Neural progenitor cell (in vitro differentiated cells): ENCODE data around the gene HYDIN. TPM values are rescaled to one million over a fixed set of nuclear protein-coding genes. Genes with fewer than 3 reads are reported as not detected.

Experiments
- DNase-seq: peaks from one replicate; pipeline ENCODE4 v3.0.0-alpha.2; 2016; ENCODE audit warnings: low spot score
- H2AFZ ChIP-seq: fragments of 200-600 bp; sonication (generic); replicated peaks from 2 replicates; pipeline ENCODE4 v1.6.1; 2016; ENCODE audit warnings: antibody characterized with exemption
- H3F3A ChIP-seq: fragments of 200-600 bp; sonication (generic); 2 replicates; pipeline ENCODE4 v1.6.1; 2016; ENCODE audit warnings: antibody characterized with exemption, low read depth
- H3K27ac ChIP-seq: fragments of 200-600 bp; sonication (generic); 2 replicates; pipeline ENCODE4 v1.5.1; 2016; ENCODE audit warnings: mild to moderate bottlenecking
- H3K27me3 ChIP-seq: fragments of 200-600 bp; sonication (generic); 2 replicates; pipeline ENCODE4 v1.6.1; 2016; ENCODE audit warnings: mild to moderate bottlenecking, moderate library complexity
- H3K36me3 ChIP-seq: fragments of 200-600 bp; sonication (generic); 2 replicates; pipeline ENCODE4 v1.5.1; 2016
- H3K4me1 ChIP-seq: fragments of 200-600 bp; sonication (generic); 2 replicates; pipeline ENCODE4 v1.6.1; 2016; ENCODE audit warnings: mixed run types
- H3K4me2 ChIP-seq: fragments of 200-600 bp; sonication (generic); 2 replicates; pipeline ENCODE4 v1.6.1; 2016
- H3K4me3 ChIP-seq: fragments of 200-600 bp; sonication (generic); 2 replicates; pipeline ENCODE4 v1.5.1; 2016
- H3K79me2 ChIP-seq: fragments of 200-600 bp; sonication (generic); 2 replicates; pipeline ENCODE4 v1.6.1; 2016; ENCODE audit warnings: low read depth
- H3K9ac ChIP-seq: fragments of 200-600 bp; sonication (generic); 2 replicates; pipeline ENCODE4 v1.6.1; 2016
- H3K9me3 ChIP-seq: fragments of 200-600 bp; sonication (generic); 2 replicates; pipeline ENCODE4 v1.5.1; 2016; ENCODE audit warnings: low read depth
- H4K20me1 ChIP-seq: fragments of 200-600 bp; sonication (generic); 2 replicates; pipeline ENCODE4 v1.6.1; 2016; ENCODE audit warnings: low read depth
- H3K27ac Mint-ChIP-seq: 3 replicates; pipeline ENCODE4 v1.8.0; 2021; ENCODE audit warnings: mixed read lengths
- H3K27me3 Mint-ChIP-seq: 2 replicates; pipeline ENCODE4 v1.8.0; 2022; ENCODE audit warnings: low read depth, mild to moderate bottlenecking, inconsistent platforms, moderate library complexity, mixed read lengths; ENCODE audit not compliant: insufficient read depth
- H3K36me3 Mint-ChIP-seq: 3 replicates; pipeline ENCODE4 v1.8.0; 2021; ENCODE audit warnings: mixed read lengths
- H3K4me1 Mint-ChIP-seq: 3 replicates; pipeline ENCODE4 v1.8.0; 2021; ENCODE audit warnings: mixed read lengths
- H3K4me3 Mint-ChIP-seq: 3 replicates; pipeline ENCODE4 v1.8.0; 2021; ENCODE audit warnings: mild to moderate bottlenecking, moderate library complexity, mixed read lengths
- H3K9me3 Mint-ChIP-seq: 3 replicates; pipeline ENCODE4 v1.8.0; 2020; ENCODE audit warnings: mixed read lengths
- CTCF ChIP-seq: fragments of 200-600 bp; sonication (generic); IDR thresholded peaks from 2 replicates; pipeline ENCODE4 v1.5.1; 2017; ENCODE audit warnings: antibody characterized with exemption, mild to moderate bottlenecking
- EZH2 ChIP-seq: fragments of 200-600 bp; sonication (generic); IDR thresholded peaks from 2 replicates; pipeline ENCODE4 v1.6.1; 2017; ENCODE audit warnings: antibody characterized with exemption, mild to moderate bottlenecking, moderate library complexity
- EZH2phosphoT487 ChIP-seq: fragments of 200-600 bp; sonication (generic); IDR thresholded peaks from 2 replicates; pipeline ENCODE4 v1.6.1; 2017; ENCODE audit warnings: antibody characterized with exemption
- total RNA-seq: library from RNA; depleted of rRNA; stranded (reverse); fragments of >200 nt; gene quantifications from 2 replicates; pipeline ENCODE4 v1.2.3, GENCODE V29; 2015; ENCODE audit warnings: low replicate concordance

The HYDIN gene
- total RNA-seq, 1 donor from 2014 or later, result 4.0 TPM

GRCh38 chr16:71255721-71256120 is 25.2 kb upstream of the HYDIN start:
- Histone ChIP-seq H3K27ac (no peak overlapping the region), H3K9ac (no peak overlapping the region), H3F3A (no peaks in the 10 kb centered on the region), H3K27me3 (no peaks in the 10 kb centered on the region), H3K4me1 (peaks cover 20% of the 10 kb centered on the region), H3K9me3 (no peaks in the 10 kb centered on the region), H2AFZ (peak overlapping the region; percentile 59), H3K4me3 (no peak overlapping the region), H3K79me2 (no peaks in the 10 kb centered on the region), H3K36me3 (no peaks in the 10 kb centered on the region), H3K4me2 (peak overlapping the region; percentile 32), H4K20me1 (no peaks in the 10 kb centered on the region)
- DNase-seq, result peak; percentile 11
- Mint-ChIP-seq H3K4me1 (peaks cover 29% of the 10 kb centered on the region), H3K9me3 (no peaks in the 10 kb centered on the region), H3K27ac (peak overlapping the region; percentile 94), H3K27me3 (peaks cover 3% of the 10 kb centered on the region), H3K4me3 (peak overlapping the region; percentile 60), H3K36me3 (no peaks in the 10 kb centered on the region)
- no peak for TF ChIP-seq CTCF
- no peak for TF ChIP-seq EZH2
- TF ChIP-seq EZH2phosphoT487, result no peak

GRCh38 chr16:71254832-71255525 is 24.5 kb upstream of the HYDIN start:
- TF ChIP-seq EZH2, result no peak
- no peak for TF ChIP-seq CTCF
- TF ChIP-seq EZH2phosphoT487, result no peak
- H3K27me3 Mint-ChIP-seq, result peaks cover 3% of the 10 kb centered on the region
- no peaks in the 10 kb centered on the region for H3F3A ChIP-seq
- no peak overlapping the region for H3K27ac ChIP-seq
- H3K27me3 ChIP-seq, result no peaks in the 10 kb centered on the region
- H3K4me2 ChIP-seq, result no peak overlapping the region
- H3K9ac ChIP-seq, result no peak overlapping the region
- peaks cover 20% of the 10 kb centered on the region for H3K4me1 ChIP-seq
- H3K4me1 Mint-ChIP-seq, result peaks cover 29% of the 10 kb centered on the region
- H3K36me3 Mint-ChIP-seq, result no peaks in the 10 kb centered on the region
- peak overlapping the region; percentile 34 for H3K4me3 Mint-ChIP-seq
- H4K20me1 ChIP-seq, result no peaks in the 10 kb centered on the region
- H3K79me2 ChIP-seq, result no peaks in the 10 kb centered on the region
- H3K9me3 ChIP-seq, result no peaks in the 10 kb centered on the region
- H3K4me3 ChIP-seq, result no peak overlapping the region
- H2AFZ ChIP-seq, result peak overlapping the region; percentile 59
- no peak for DNase-seq
- no peaks in the 10 kb centered on the region for H3K9me3 Mint-ChIP-seq
- H3K36me3 ChIP-seq, result no peaks in the 10 kb centered on the region
- H3K27ac Mint-ChIP-seq, result peak overlapping the region; percentile 74

GRCh38 chr16:71250461-71251235 is 20.1 kb upstream of the HYDIN start:
- H4K20me1 ChIP-seq, result no peaks in the 10 kb centered on the region
- peak overlapping the region; percentile 17 for H2AFZ ChIP-seq
- H3K27ac Mint-ChIP-seq, result no peak overlapping the region
- H3K9me3 Mint-ChIP-seq, result no peaks in the 10 kb centered on the region
- no peaks in the 10 kb centered on the region for H3K79me2 ChIP-seq
- H3K9ac ChIP-seq, result no peak overlapping the region
- no peak overlapping the region for H3K4me3 ChIP-seq
- no peaks in the 10 kb centered on the region for H3K27me3 ChIP-seq
- TF ChIP-seq CTCF (no peak), EZH2 (no peak), EZH2phosphoT487 (no peak)
- H3K4me3 Mint-ChIP-seq, result no peak overlapping the region
- no peaks in the 10 kb centered on the region for H3K36me3 Mint-ChIP-seq
- peaks cover 17% of the 10 kb centered on the region for H3K4me1 Mint-ChIP-seq
- no peaks in the 10 kb centered on the region for H3F3A ChIP-seq
- peaks cover 16% of the 10 kb centered on the region for H3K4me1 ChIP-seq
- H3K4me2 ChIP-seq, result no peak overlapping the region
- H3K27me3 Mint-ChIP-seq, result peaks cover 10% of the 10 kb centered on the region
- no peaks in the 10 kb centered on the region for H3K9me3 ChIP-seq
- no peaks in the 10 kb centered on the region for H3K36me3 ChIP-seq
- no peak overlapping the region for H3K27ac ChIP-seq
- no peak for DNase-seq
